ENCODE measurements around the gene PDPK1. TPM values are rescaled to one million over a fixed set of nuclear protein-coding genes. Genes with fewer than 3 reads are reported as not detected.

PDPK1 gene
- total RNA-seq = 19.4 and 25.1 TPM in 2 replicates

GRCh38 chr16:2537451-2538379 lies at the start of gene PDPK1:
TSS of gene PDPK1 (plus strand) at chr16:2538021. CDS start at chr16:2538113, 92 bp downstream.

DNA sequence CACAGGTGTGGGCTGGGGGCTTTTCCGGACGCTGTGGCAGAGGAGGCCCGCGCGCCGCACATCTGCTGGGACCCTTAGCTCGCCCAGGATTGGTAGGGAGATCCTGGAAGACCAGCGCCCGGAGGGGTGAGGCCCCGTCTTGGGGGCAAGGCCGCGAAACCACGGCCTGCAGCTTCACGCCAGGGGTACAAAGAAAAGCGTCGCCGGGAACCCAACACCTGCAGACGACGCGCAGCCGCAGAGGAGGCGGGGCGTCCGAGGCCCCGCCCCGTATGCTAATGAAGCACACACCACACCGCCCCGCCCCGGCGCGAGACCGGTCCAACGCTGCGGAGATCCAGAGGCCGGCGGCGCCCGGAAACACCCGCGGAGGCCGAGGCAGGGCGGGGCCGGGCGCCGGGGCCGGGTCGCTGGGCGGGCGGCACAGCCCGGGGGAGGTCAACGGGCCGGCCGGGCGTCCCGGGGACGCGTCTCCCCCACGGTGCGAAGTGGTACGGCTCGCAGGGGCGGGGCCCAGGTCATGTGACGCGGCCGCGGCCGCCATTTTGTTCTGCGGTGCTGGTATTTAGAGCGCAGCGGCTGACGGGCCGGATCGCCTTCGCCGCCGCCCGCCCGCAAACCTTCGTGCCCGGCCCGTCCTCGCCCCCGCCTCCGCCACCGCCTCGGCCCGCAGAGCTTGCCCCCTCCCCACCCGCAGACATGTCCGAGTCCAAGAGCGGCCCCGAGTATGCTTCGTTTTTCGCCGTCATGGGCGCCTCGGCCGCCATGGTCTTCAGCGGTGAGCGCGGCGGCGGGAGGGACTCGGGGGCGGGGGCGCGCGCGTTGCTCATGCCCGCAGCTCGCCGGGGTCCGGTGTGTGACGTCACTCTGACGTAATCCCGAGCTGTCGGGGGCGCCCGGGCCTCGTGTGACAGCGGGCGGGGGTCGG lies 24.2 kb upstream of the PDPK1 start, which contains the start of gene ATP6V0C:
Gene ATP6V0C, plus strand, starts transcription at position 548 of the 928 bp plus-strand sequence. Its CDS starts 152 bp downstream, at position 700.

GRCh38 chr16:2520097-2520783 lies 17.6 kb upstream of the PDPK1 start, which contains the start of gene AMDHD2:
TSS of gene AMDHD2 (plus strand) at chr16:2520371. CDS start at chr16:2520459, 88 bp downstream.

DNA sequence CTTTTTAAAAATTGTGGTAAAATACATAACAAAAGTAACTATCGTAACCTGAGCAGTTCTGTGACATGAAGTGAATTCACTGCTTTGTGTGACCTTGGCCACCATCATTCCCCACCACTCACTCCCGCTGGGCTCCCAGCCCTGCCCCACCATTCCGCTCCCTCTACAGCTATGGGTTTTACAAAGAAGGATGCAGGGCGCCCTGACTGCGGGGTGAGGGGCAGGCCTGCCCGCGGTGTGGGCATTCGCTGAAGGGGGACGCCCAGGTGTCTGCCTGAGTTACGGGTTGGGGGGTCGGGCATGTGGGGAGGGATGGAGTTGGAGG lies 6.5 kb upstream of the PDPK1 start, which contains the start of gene CEMP1:
Gene CEMP1, minus strand, starts transcription at position 38 of the 325 bp plus-strand sequence. CDS start 335 bp downstream, outside the sequence.

Other genes starting within 250 kb of the PDPK1 start
- gene ABCA3, start 197.3 kb upstream of the PDPK1 start, total RNA-seq = 24.0 and 27.6 TPM in 2 replicates
- 38.6 and 41.2 TPM in 2 replicates for gene CCNF, start 108.6 kb upstream of the PDPK1 start, total RNA-seq
- gene TEDC2, start 77.9 kb upstream of the PDPK1 start, total RNA-seq = 14.5 and 18.1 TPM in 2 replicates
- gene NTN3, start 66.7 kb upstream of the PDPK1 start, total RNA-seq = 0.15 TPM in 1 of 2 replicates, not detected in the other
- 11.6 and 12.3 TPM in 2 replicates for gene TBC1D24, start 62.9 kb upstream of the PDPK1 start, total RNA-seq
- 44.0 and 57.0 TPM in 2 replicates for gene ATP6V0C, start 24.1 kb upstream of the PDPK1 start, total RNA-seq
- 63.3 and 76.6 TPM in 2 replicates for gene AMDHD2, start 17.6 kb upstream of the PDPK1 start, total RNA-seq
- gene CEMP1, start 6.6 kb upstream of the PDPK1 start, total RNA-seq = not detected in 2 replicates
- gene KCTD5, start 144.5 kb downstream of the PDPK1 start, total RNA-seq = 31.5 and 53.4 TPM in 2 replicates
- under 0.01 TPM in 1 of 2 replicates, not detected in the other for gene PRSS27, start 182.2 kb downstream of the PDPK1 start, total RNA-seq
- 38.3 and 54.9 TPM in 2 replicates for gene SRRM2, start 214.6 kb downstream of the PDPK1 start, total RNA-seq
- 647 and 787 TPM in 2 replicates for gene ELOB, start 239.3 kb downstream of the PDPK1 start, total RNA-seq
- not detected in 2 replicates for gene PRSS33, start 249.5 kb downstream of the PDPK1 start, total RNA-seq

Data from mammary microvascular endothelial cell (primary cell).